Occipital lobe (tissue), 2 donors: ENCODE measurements around the gene FRMD4A. TPM values are rescaled to one million over a fixed set of nuclear protein-coding genes. Genes with fewer than 3 reads are reported as not detected.

Experiments used
- DNase-seq: peaks from one replicate; lab custom pipeline; 2025; lab: John Stamatoyannopoulos, UW
- total RNA-seq: library from RNA; depleted of rRNA; stranded (reverse); fragments of >200 nt; gene quantifications from one replicate; pipeline ENCODE4 v1.2.3, GENCODE V29; 2014

The FRMD4A gene
- total RNA-seq, 1 donor from 2014 or later = 153 TPM

GRCh38 chr10:13990392-13990805 lies 340.3 kb downstream of the FRMD4A start:
- no peak for DNase-seq

DNA sequence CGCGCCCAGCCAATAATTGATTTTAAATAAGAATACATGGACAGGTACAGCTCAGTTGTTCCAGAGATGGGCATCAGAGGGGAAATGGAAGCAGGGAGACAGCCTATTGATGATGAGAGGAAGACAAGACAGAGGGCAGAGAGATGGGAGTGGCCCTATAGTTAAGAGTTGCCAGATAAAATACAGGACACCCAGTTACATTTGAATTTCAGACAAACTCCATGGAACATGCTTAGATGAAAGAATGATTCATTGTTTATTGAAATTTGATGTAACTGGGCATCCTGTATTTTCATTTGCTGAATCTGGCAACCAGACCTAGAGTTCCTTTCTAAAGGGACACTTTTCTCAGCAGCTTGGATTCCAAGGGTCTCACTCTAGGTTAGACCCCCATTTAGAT lies 341.1 kb downstream of the FRMD4A start:
- DNase-seq = no peak

DNA sequence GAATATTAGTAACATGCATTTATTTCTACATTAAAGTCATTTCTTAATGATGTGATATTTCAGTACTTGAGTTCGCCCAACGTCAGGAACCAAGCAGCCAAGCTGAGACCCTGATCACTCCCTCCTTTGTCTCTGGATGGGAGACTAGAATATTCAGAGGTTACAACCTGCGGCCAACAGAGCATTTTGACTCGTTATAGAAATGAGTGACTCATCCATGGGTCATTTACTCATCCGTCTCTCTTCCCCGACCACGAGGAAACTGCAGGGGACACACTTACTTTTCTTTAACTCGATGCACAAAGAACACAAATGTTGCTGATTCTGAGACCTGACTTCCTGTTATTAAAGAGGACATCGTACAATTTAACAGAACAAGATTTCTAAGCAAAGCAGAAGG lies 343.3 kb downstream of the FRMD4A start:
- DNase-seq = no peak

GRCh38 chr10:13984647-13985155 lies 346.0 kb downstream of the FRMD4A start:
- DNase-seq = no peak

- DNase-seq = no peak
Observed at GRCh38 chr10:13983035-13983434, 347.7 kb downstream of the FRMD4A start.

DNA sequence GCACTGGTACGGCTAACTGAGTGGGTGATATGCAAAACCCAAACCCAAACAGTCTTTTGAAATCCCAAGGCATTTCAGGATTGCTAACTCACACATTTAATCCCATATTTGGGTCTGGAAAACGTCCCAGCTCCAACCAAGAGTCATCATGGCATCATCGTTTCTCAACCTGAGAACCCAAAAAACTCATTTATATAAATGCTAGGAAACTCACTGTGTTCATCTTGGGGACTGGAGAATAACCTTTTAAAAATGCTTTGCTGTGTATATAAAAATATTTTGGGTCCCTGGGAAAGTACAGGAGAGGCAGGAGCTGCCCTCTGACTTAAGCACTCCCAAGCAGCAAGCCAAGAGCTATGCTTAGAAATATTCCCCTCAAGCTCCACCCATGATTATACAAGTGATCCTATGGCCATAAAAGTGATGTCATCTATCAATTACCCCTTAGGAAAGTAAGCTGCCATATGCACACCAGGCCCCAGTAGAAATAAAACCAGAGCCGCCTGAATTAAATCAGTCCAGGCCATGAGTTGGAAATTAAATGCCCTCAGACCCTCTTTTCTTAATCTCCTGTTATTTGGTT lies 352.1 kb downstream of the FRMD4A start:
- no peak for DNase-seq

GRCh38 chr10:13977861-13978532 lies 352.7 kb downstream of the FRMD4A start:
- DNase-seq = no peak

GRCh38 chr10:13973742-13974141 lies 357.0 kb downstream of the FRMD4A start:
- DNase-seq = no peak

DNA sequence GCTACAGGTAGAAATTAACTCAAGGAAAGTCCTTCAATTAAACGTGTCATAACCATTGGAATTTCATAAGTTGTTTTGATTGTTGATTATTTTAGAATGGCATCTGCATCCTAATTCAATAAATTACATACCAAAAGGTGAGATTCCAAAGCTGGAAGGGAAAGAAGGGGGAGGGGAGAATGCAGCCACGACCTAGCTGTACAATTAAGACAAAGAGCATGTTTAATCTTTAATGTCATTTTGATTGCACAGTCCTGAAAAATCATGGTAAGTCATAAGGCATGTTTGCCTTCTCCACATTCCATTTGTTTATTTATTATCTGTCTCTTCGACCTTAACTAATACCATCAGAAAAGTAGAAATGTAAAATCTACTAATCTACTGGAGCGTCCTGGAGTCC lies 358.1 kb downstream of the FRMD4A start:
- DNase-seq = no peak

- DNase-seq = no peak
Observed at GRCh38 chr10:13971601-13972475, 358.9 kb downstream of the FRMD4A start.

- DNase-seq = no peak
Observed at GRCh38 chr10:13970957-13971353, 359.8 kb downstream of the FRMD4A start.

GRCh38 chr10:13970236-13970956 lies 360.3 kb downstream of the FRMD4A start:
- no peak for DNase-seq

GRCh38 chr10:13969792-13970140 lies 361.0 kb downstream of the FRMD4A start:
- DNase-seq = no peak

- DNase-seq = no peak
Observed at GRCh38 chr10:13969118-13969791, 361.5 kb downstream of the FRMD4A start.

GRCh38 chr10:13961853-13962252 lies 368.9 kb downstream of the FRMD4A start:
- no peak for DNase-seq

DNA sequence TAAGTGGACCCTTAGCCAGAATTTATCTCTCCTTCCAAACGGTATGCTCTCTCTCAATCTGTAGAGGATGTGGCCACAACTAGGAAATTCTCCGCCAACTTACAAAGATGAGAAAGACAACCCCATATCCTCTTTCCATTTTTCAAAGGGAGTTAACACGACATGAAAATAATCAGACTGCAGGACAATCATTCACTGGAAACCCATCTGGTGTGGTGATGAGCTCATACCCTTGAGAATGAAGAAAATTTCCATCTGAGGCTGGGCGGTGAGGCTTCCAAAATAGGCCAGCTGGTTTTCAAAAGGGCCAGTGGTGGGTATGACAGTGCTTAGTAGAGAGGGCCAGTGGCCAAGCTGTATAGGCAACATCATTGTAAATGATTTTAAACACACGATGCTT lies 369.6 kb downstream of the FRMD4A start:
- DNase-seq = no peak

GRCh38 chr10:13960603-13961002 lies 370.1 kb downstream of the FRMD4A start:
- no peak for DNase-seq

- DNase-seq = no peak
Observed at GRCh38 chr10:13959443-13960359, 371.0 kb downstream of the FRMD4A start.

GRCh38 chr10:13957856-13958255 lies 372.9 kb downstream of the FRMD4A start:
- no peak for DNase-seq

DNA sequence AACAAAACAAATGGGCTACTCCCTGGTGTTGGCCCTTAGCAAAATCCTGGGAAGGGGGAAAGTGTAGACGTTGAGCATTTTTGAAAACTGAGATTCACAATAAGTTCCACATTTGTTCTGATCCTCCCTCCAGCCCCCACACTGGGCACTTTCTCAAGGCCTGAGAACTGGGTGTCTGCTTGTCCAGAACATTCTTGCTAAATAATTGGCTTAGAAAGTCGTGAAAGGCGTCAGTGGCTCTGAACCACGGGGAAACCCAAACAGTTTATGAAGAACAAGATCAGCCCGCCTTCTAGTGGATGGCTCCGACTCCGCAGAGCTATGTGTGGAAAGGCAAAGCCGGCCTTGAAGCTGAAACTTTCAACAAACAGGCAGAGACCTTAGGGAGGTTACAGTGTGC lies 373.9 kb downstream of the FRMD4A start:
- no peak for DNase-seq
